Osteocyte (in vitro differentiated cells): ENCODE results near the gene COL1A1. TPM values are rescaled to one million over a fixed set of nuclear protein-coding genes. Genes with fewer than 3 reads are reported as not detected.

Source experiments
- DNase-seq: peaks from one replicate; pipeline ENCODE4 v3.0.0; 2021; ENCODE audit warnings: mixed read lengths; ENCODE audit not compliant: unreplicated experiment; ENCODE audit errors: extremely low spot score
- H3K27ac Mint-ChIP-seq: one replicate; pipeline ENCODE4 v1.8.0; 2021; ENCODE audit warnings: mild to moderate bottlenecking, mixed read lengths; ENCODE audit not compliant: unreplicated experiment
- H3K27me3 Mint-ChIP-seq: one replicate; pipeline ENCODE4 v1.8.0; 2021; ENCODE audit warnings: mixed read lengths; ENCODE audit not compliant: unreplicated experiment
- H3K36me3 Mint-ChIP-seq: one replicate; pipeline ENCODE4 v1.8.0; 2021; ENCODE audit warnings: mixed read lengths; ENCODE audit not compliant: unreplicated experiment
- H3K4me1 Mint-ChIP-seq: one replicate; pipeline ENCODE4 v1.8.0; 2021; ENCODE audit warnings: mixed read lengths; ENCODE audit not compliant: unreplicated experiment
- H3K4me3 Mint-ChIP-seq: one replicate; pipeline ENCODE4 v1.8.0; 2021; ENCODE audit warnings: mild to moderate bottlenecking, moderate library complexity, mixed read lengths; ENCODE audit not compliant: unreplicated experiment
- H3K9me3 Mint-ChIP-seq: one replicate; pipeline ENCODE4 v1.8.0; 2021; ENCODE audit warnings: mixed read lengths; ENCODE audit not compliant: unreplicated experiment
- CTCF ChIP-seq: fragments of 200-600 bp; sonication (generic); IDR thresholded peaks from 2 replicates; pipeline ENCODE4 v1.5.0; 2021; ENCODE audit warnings: antibody characterized with exemption, mild to moderate bottlenecking, moderate library complexity
- total RNA-seq: library from RNA; stranded (reverse); gene quantifications from 2 replicates; pipeline ENCODE4 v1.2.1, GENCODE V29; 2021

Gene COL1A1
- total RNA-seq, 1 donor from 2014 or later = 25,918 TPM

GRCh38 chr17:50206604-50207293 is 5.3 kb upstream of the COL1A1 start:
- Mint-ChIP-seq H3K9me3 (no peaks in the 10 kb centered on the region), H3K4me1 (peaks cover 99% of the 10 kb centered on the region), H3K4me3 (peak overlapping the region; percentile 69), H3K36me3 (no peaks in the 10 kb centered on the region), H3K27me3 (no peaks in the 10 kb centered on the region), H3K27ac (peak overlapping the region; percentile 100)
- DNase-seq = peak; percentile 88
- TF ChIP-seq CTCF = no peak

DNA sequence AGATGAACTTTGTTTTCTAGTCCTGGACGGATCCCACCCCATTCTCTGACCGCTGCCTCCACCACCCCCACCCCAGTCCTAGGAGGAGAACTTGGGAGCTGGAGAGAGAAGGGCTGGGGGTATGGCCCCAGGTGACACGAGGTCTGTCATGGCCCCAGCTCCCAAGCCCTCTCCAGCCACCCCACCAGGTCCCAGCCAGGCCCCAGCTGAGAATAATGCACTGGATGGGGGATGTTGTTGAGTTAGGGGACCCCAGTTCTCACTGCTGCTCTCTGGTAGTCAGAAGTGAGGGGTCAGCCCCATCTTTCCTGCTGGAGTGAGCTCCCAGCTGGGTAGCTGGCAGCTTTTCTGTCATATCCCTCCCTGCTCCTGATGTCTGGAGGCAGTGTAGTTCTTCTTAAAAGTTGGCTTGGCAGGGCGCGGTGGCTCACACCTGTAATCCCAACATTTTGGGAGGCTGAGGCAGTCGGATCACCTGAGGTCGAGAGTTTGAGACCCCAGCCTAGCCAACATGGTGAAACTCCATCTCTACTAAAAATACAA is 4.6 kb upstream of the COL1A1 start:
- H3K27ac Mint-ChIP-seq = peak overlapping the region; percentile 100
- H3K36me3 Mint-ChIP-seq = peaks cover 4% of the 10 kb centered on the region
- DNase-seq = no peak
- no peak for TF ChIP-seq CTCF
- H3K27me3 Mint-ChIP-seq = no peaks in the 10 kb centered on the region
- H3K4me3 Mint-ChIP-seq = peak overlapping the region; percentile 51
- no peaks in the 10 kb centered on the region for H3K9me3 Mint-ChIP-seq
- peaks cover 95% of the 10 kb centered on the region for H3K4me1 Mint-ChIP-seq

GRCh38 chr17:50205111-50205962 is 3.9 kb upstream of the COL1A1 start:
- TF ChIP-seq CTCF = no peak
- Mint-ChIP-seq H3K36me3 (peaks cover 10% of the 10 kb centered on the region), H3K27me3 (no peaks in the 10 kb centered on the region), H3K27ac (peak overlapping the region; percentile 100), H3K4me1 (peaks cover 88% of the 10 kb centered on the region), H3K4me3 (peak overlapping the region; percentile 51), H3K9me3 (no peaks in the 10 kb centered on the region)
- no peak for DNase-seq

DNA sequence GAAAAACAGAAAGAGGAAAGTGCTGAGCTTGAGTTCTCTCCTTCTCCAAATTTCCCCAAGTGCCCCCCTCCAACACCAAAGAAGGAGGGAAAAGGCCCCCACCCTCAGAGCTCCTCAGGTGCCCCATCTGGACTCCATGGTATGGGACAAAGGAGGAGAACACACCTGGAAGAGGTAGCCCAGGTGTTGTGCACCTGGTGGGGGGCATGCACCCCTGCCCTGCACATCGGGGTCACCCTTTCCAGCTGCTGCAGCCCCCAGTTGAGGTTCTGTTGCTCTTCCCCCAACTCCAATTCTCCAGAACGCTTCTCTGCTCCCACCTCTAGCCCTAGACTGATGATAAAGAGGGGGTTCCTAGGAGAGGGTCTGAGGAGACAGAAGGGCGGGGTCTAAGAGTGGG is 3.0 kb upstream of the COL1A1 start:
- no peak for DNase-seq
- Mint-ChIP-seq H3K4me1 (peaks cover 78% of the 10 kb centered on the region), H3K4me3 (no peak overlapping the region), H3K27ac (peak overlapping the region; percentile 100), H3K9me3 (no peaks in the 10 kb centered on the region), H3K27me3 (no peaks in the 10 kb centered on the region), H3K36me3 (peaks cover 17% of the 10 kb centered on the region)
- no peak for TF ChIP-seq CTCF
